Stimulated activated naive CD8-positive, alpha-beta T cell treated with anti-CD3 and anti-CD28 coated beads, Interleukin-15, Interleukin-2, amounts not matched to agents 100 ng/mL and 50 ng/mL, for 24 hours (primary cell): Measurements from ENCODE around the gene CD34.

Source experiments
- H3K27ac Mint-ChIP-seq: one replicate; pipeline ENCODE4 v1.8.0; 2021; ENCODE audit warnings: mild to moderate bottlenecking, mixed read lengths
- H3K27me3 Mint-ChIP-seq: one replicate; pipeline ENCODE4 v1.8.0; 2021; ENCODE audit warnings: mixed read lengths
- H3K36me3 Mint-ChIP-seq: one replicate; pipeline ENCODE4 v1.8.0; 2021; ENCODE audit warnings: low read depth, mixed read lengths
- H3K4me1 Mint-ChIP-seq: one replicate; pipeline ENCODE4 v1.8.0; 2021; ENCODE audit warnings: low read depth, mixed read lengths
- H3K4me3 Mint-ChIP-seq: one replicate; pipeline ENCODE4 v1.8.0; 2021; ENCODE audit warnings: mild to moderate bottlenecking, mixed read lengths
- H3K9me3 Mint-ChIP-seq: one replicate; pipeline ENCODE4 v1.8.0; 2021; ENCODE audit warnings: mixed read lengths

Gene CD34

GRCh38 chr1:207850621-207851407 is 60.1 kb downstream of the CD34 start:
- peaks cover 77% of the 10 kb centered on the region for H3K4me1 Mint-ChIP-seq
- H3K4me3 Mint-ChIP-seq: no peak overlapping the region
- H3K9me3 Mint-ChIP-seq: no peaks in the 10 kb centered on the region
- H3K27me3 Mint-ChIP-seq: no peaks in the 10 kb centered on the region
- H3K27ac Mint-ChIP-seq: no peak overlapping the region
- peaks cover 27% of the 10 kb centered on the region for H3K36me3 Mint-ChIP-seq

- Mint-ChIP-seq H3K4me1 (peaks cover 73% of the 10 kb centered on the region), H3K36me3 (peaks cover 26% of the 10 kb centered on the region), H3K4me3 (no peak overlapping the region), H3K27me3 (no peaks in the 10 kb centered on the region), H3K9me3 (no peaks in the 10 kb centered on the region), H3K27ac (no peak overlapping the region)
These were observed 61.3 kb downstream of the CD34 start for GRCh38 chr1:207849646-207850045.

GRCh38 chr1:207849016-207849415 is 61.9 kb downstream of the CD34 start:
- peaks cover 76% of the 10 kb centered on the region for H3K4me1 Mint-ChIP-seq
- peaks cover 25% of the 10 kb centered on the region for H3K36me3 Mint-ChIP-seq
- H3K9me3 Mint-ChIP-seq: no peaks in the 10 kb centered on the region
- H3K27me3 Mint-ChIP-seq: no peaks in the 10 kb centered on the region
- H3K27ac Mint-ChIP-seq: peak overlapping the region; percentile 66
- H3K4me3 Mint-ChIP-seq: peak overlapping the region; percentile 28

- Mint-ChIP-seq H3K36me3 (peaks cover 25% of the 10 kb centered on the region), H3K27ac (peak overlapping the region; percentile 87), H3K4me3 (peak overlapping the region; percentile 55), H3K9me3 (no peaks in the 10 kb centered on the region), H3K4me1 (peaks cover 68% of the 10 kb centered on the region), H3K27me3 (no peaks in the 10 kb centered on the region)
These were observed 62.7 kb downstream of the CD34 start for GRCh38 chr1:207848234-207848633.

- Mint-ChIP-seq H3K4me3 (no peak overlapping the region), H3K9me3 (no peaks in the 10 kb centered on the region), H3K4me1 (peaks cover 62% of the 10 kb centered on the region), H3K27me3 (no peaks in the 10 kb centered on the region), H3K27ac (no peak overlapping the region), H3K36me3 (peaks cover 25% of the 10 kb centered on the region)
These were observed 63.8 kb downstream of the CD34 start for GRCh38 chr1:207847116-207847515.

- Mint-ChIP-seq H3K4me1 (peaks cover 50% of the 10 kb centered on the region), H3K4me3 (no peak overlapping the region), H3K9me3 (no peaks in the 10 kb centered on the region), H3K27ac (no peak overlapping the region), H3K27me3 (no peaks in the 10 kb centered on the region), H3K36me3 (peaks cover 11% of the 10 kb centered on the region)
These were observed 65.8 kb downstream of the CD34 start for GRCh38 chr1:207845109-207845508.

- no peaks in the 10 kb centered on the region for H3K9me3 Mint-ChIP-seq
- no peak overlapping the region for H3K4me3 Mint-ChIP-seq
- H3K27me3 Mint-ChIP-seq: no peaks in the 10 kb centered on the region
- H3K36me3 Mint-ChIP-seq: peaks cover 8% of the 10 kb centered on the region
- H3K4me1 Mint-ChIP-seq: peaks cover 49% of the 10 kb centered on the region
- H3K27ac Mint-ChIP-seq: no peak overlapping the region
These were observed 66.6 kb downstream of the CD34 start for GRCh38 chr1:207844371-207844770.

GRCh38 chr1:207842506-207842905 is 68.4 kb downstream of the CD34 start:
- peaks cover 8% of the 10 kb centered on the region for H3K36me3 Mint-ChIP-seq
- H3K9me3 Mint-ChIP-seq: no peaks in the 10 kb centered on the region
- no peaks in the 10 kb centered on the region for H3K27me3 Mint-ChIP-seq
- H3K4me1 Mint-ChIP-seq: peaks cover 51% of the 10 kb centered on the region
- no peak overlapping the region for H3K27ac Mint-ChIP-seq
- no peak overlapping the region for H3K4me3 Mint-ChIP-seq

- H3K27ac Mint-ChIP-seq: no peak overlapping the region
- H3K4me3 Mint-ChIP-seq: no peak overlapping the region
- peaks cover 48% of the 10 kb centered on the region for H3K4me1 Mint-ChIP-seq
- H3K9me3 Mint-ChIP-seq: no peaks in the 10 kb centered on the region
- no peaks in the 10 kb centered on the region for H3K27me3 Mint-ChIP-seq
- peaks cover 8% of the 10 kb centered on the region for H3K36me3 Mint-ChIP-seq
These were observed 69.0 kb downstream of the CD34 start for GRCh38 chr1:207841901-207842300.

GRCh38 chr1:207841293-207841692 is 69.6 kb downstream of the CD34 start:
- H3K4me1 Mint-ChIP-seq: peaks cover 49% of the 10 kb centered on the region
- H3K27me3 Mint-ChIP-seq: no peaks in the 10 kb centered on the region
- H3K9me3 Mint-ChIP-seq: no peaks in the 10 kb centered on the region

GRCh38 chr1:207840380-207840779 is 70.5 kb downstream of the CD34 start:
- Mint-ChIP-seq H3K9me3 (no peaks in the 10 kb centered on the region), H3K36me3 (peaks cover 9% of the 10 kb centered on the region), H3K4me3 (no peak overlapping the region), H3K27ac (no peak overlapping the region), H3K4me1 (peaks cover 58% of the 10 kb centered on the region), H3K27me3 (no peaks in the 10 kb centered on the region)

More at GRCh38 chr1:207841293-207841692, 69.6 kb downstream of the CD34 start:
- H3K27ac Mint-ChIP-seq: no peak overlapping the region
- no peak overlapping the region for H3K4me3 Mint-ChIP-seq
- H3K36me3 Mint-ChIP-seq: peaks cover 8% of the 10 kb centered on the region

GRCh38 chr1:207839083-207839413 is 71.9 kb downstream of the CD34 start:
- Mint-ChIP-seq H3K9me3 (no peaks in the 10 kb centered on the region), H3K4me3 (no peak overlapping the region)

GRCh38 chr1:207838156-207839082 is 72.5 kb downstream of the CD34 start:
- H3K27me3 Mint-ChIP-seq: no peaks in the 10 kb centered on the region
- no peak overlapping the region for H3K27ac Mint-ChIP-seq
- H3K4me3 Mint-ChIP-seq: no peak overlapping the region
- H3K4me1 Mint-ChIP-seq: peaks cover 68% of the 10 kb centered on the region
- no peaks in the 10 kb centered on the region for H3K9me3 Mint-ChIP-seq
- H3K36me3 Mint-ChIP-seq: peaks cover 10% of the 10 kb centered on the region

More at GRCh38 chr1:207839083-207839413, 71.9 kb downstream of the CD34 start:
- Mint-ChIP-seq H3K4me1 (peaks cover 62% of the 10 kb centered on the region), H3K36me3 (peaks cover 10% of the 10 kb centered on the region), H3K27ac (no peak overlapping the region), H3K27me3 (no peaks in the 10 kb centered on the region)

- peaks cover 10% of the 10 kb centered on the region for H3K36me3 Mint-ChIP-seq
- H3K9me3 Mint-ChIP-seq: no peaks in the 10 kb centered on the region
- no peak overlapping the region for H3K4me3 Mint-ChIP-seq
- peak overlapping the region; percentile 26 for H3K27ac Mint-ChIP-seq
- no peaks in the 10 kb centered on the region for H3K27me3 Mint-ChIP-seq
- H3K4me1 Mint-ChIP-seq: peaks cover 73% of the 10 kb centered on the region
These were observed 73.3 kb downstream of the CD34 start for GRCh38 chr1:207837673-207838072.
